IPS-NIHi7 (cell line): Measurements from ENCODE around the gene NELFA.
"Not testable (repeated sequence)": the region's sequence is repeated elsewhere in the genome, so short reads cannot be mapped to it uniquely, and the experiment has no call there.

Experiments
- DNase-seq: peaks from one replicate; pipeline ENCODE4 v3.0.0; 2012; ENCODE audit warnings: mixed read lengths; ENCODE audit errors: extremely low spot score

NELFA gene

GRCh38 chr4:1993718-1994516 is 14.9 kb downstream of the NELFA start:
- not testable (repeated sequence) for DNase-seq

DNA sequence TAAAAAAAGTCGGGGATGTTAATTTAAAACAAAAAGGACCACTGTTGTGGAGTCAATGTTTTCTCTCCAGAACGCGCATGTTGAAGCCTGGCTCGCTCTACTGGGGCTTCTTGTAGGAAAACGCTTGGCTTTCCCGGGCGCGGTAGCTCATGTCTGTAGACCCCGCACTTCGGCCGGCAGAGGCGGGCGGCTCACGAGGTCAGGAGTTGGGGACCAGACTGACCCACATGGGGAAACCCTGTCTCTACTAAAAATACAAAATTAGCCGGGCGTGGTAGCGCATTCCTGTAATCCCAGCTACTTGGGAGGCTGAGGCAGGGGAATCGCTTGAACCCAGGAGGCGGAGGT is 15.6 kb downstream of the NELFA start:
- peak; percentile 7 for DNase-seq

GRCh38 chr4:1992468-1993168 is 16.2 kb downstream of the NELFA start:
- peak; percentile 81 for DNase-seq

DNA sequence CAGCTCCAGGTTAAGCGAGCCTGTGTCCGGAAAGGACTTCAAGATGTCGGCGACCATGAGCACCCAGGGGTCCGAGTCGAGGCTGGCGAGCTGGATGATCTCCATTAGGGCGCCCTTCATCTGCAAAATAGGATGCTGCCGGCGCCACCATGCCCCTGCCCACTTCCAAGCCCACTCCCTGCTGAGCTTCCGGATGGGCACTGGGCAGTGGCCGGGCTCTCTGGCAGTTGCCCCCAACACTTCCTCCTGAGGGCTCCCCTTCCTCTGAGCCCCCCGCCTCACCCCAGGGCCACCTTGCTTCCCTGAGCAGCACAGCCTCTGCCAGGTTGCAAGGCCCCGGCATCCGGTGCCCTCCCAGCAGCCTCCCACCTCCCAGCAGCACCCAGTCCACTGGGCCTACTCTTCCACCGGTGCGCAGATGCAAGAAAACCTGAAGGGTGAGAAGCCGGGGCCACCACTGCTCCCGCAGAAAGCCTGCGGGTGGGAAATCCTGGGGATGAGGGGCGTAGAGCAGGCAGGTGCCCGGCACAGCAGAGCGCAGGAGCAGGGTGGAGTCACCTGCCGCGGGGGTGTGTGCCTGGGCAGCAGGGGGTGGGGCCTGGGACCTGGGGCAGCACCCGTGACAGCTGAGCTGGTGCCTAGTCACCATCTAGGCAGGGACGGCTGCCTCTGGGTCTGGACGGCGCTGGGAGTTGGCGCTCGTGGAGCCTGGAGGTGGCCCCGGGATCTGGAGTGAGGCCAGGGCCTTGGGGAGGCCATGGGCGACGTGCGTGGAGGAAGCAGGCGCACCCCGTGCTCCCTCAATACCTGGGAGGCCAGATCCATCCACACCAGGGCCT is 17.0 kb downstream of the NELFA start:
- DNase-seq = no peak

DNA sequence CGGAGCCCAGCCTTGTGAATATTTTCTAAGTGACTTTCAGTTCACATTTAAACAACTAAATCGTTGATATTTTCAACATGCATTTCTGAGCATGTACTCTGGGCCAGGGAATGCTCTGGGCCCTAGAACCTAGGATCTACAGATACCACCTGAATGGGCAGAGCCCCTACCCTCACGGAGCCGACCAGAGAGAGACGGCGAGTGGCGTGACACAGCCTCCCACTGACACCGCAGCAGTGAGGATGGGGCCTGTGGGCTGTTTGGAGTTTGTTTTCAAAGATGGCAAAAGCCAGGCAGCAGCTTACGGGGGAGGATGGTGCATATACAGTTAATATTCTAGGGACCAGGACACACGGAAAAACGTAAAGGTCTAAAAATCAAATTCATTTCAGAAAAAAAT is 17.7 kb downstream of the NELFA start:
- DNase-seq = no peak

- no peak for DNase-seq
Observed at GRCh38 chr4:1990676-1991075, 18.1 kb downstream of the NELFA start.

- no peak for DNase-seq
Observed at GRCh38 chr4:1990348-1990645, 18.5 kb downstream of the NELFA start.

GRCh38 chr4:1989533-1990347 is 19.0 kb downstream of the NELFA start:
- DNase-seq = no peak

- DNase-seq = no peak
Observed at GRCh38 chr4:1988327-1988724, 20.4 kb downstream of the NELFA start.

GRCh38 chr4:1987721-1988326 is 20.9 kb downstream of the NELFA start:
- DNase-seq = no peak

GRCh38 chr4:1987296-1987695 is 21.5 kb downstream of the NELFA start:
- no peak for DNase-seq

DNA sequence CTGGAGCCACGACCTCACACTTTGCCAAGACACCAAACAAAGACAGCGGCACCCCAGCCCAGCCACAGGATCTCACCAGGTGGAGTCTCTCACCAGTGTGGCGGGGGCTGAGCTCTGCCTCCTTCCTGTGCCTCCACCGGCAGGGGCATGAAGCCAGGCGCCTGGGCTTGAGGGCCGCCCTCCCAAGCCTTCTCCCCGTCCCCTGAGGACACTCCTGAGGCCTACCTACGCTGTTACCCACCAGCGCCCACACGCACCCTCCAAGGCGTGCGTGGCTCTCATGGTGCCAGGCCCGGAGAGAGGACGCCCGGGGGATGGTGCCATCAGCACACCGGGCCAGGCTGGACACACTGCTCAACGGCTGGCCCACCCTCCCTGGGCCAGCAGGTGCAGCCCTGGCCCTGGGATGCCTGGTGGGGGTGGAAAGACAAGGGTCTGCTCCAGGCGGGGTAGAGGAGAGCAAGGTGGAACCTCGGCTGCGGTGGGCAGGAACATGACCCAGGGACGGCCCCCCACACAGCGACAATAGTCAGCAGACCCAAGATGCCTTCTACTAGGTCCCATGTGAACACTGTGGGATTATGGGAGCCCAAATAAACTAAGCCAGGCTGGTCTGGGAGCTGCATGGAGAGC is 22.1 kb downstream of the NELFA start:
- DNase-seq = no peak

DNA sequence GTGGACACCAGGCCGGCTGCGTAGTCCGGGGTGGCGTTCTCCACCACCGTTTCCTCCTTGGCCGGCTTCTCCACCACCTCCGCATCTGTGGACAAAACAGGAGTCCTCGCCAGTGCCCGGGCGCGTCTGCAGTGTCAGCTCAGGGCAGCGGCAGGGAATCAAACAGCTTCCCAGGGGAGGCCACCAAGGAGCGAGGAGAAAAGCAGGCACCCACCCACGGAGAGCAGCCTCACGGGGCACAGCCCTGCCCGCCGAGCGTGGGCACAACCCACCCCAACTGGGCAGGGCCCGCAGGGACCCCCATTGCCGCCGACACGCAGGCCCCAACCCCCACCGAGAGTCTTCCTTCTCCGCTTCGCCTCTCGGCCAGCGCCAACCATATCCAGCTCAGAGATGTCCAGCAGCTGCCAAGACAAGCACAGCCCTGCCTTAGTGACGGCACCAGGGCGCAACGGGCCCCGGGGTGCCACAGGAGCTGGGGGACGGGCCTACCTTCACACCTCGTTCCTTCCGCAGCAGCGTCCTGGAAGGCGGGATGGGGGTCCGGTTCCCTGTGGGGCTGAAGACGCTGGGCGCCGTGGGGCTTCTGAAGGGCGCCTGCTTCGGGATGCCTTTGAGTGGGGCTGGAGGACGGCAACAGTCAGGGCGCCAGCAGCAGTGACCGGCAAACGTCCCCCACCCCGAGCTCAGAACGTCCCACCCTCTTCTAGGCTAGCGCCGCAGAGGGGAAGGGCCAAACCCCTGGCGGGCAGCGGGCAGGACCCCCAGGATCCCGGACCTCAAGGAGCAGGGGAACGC is 22.8 kb downstream of the NELFA start:
- DNase-seq = no peak

DNA sequence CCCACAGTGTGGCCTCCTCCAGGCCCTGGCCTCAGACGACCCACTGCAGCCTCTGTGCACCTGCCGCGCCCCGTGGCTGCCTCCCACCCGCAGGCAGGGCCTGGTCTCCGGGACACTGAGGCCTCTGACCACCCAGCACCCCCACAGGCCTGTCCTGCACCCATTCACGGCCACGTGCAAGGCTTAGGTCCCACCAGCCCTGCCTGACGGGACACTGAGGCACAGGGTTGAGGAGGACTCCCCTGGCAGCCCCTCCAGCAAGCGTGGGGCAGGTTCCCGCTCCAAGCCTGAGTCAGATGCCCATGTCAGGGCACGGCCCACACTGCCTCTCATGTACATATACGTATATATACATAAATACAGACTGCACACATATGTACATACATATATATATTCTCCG is 23.5 kb downstream of the NELFA start:
- DNase-seq = no peak

DNA sequence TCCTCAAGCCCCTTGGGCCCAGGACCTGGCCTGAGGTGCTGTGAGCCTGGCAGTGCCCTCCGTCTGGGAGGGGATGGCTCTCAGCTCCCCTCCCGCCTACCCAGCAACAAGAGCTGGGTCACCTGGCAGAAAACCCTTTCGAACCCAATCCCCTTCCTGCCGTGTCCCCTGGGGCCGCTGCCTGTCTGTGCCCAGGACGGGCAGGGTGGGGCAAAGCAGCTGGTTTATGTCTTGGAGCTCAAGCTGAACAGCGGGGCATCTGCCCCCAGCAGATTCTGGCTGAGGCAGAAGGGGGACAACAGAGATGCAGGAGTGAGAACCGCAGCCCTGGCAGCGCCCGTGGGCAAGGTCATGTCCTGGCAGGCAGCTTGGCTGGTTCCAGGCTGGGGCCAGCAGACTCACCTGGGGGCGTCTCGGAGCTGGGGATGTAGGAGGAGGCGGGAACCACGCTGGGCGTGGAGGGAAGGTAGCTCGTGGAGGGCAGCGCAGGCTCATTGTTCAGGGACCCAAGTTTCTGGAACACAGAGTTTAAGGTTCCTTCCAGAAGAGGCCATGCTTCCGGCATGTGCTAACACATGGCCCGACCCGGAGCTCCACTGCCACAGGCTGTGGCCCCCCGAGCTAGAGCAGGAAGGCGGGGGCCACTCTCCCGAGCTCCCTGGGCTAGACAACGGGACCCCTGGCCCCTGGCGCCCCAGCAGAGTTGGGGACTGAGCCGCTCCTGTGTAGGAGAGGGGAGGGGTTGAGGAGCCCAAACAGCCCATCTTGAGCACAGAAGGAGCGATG is 24.2 kb downstream of the NELFA start:
- DNase-seq = no peak

GRCh38 chr4:1983846-1984405 is 24.8 kb downstream of the NELFA start:
- DNase-seq = no peak

- DNase-seq = no peak
Observed at GRCh38 chr4:1983053-1983845, 25.5 kb downstream of the NELFA start.
